Measurements from ENCODE around the gene PLA2R1.

DNA sequence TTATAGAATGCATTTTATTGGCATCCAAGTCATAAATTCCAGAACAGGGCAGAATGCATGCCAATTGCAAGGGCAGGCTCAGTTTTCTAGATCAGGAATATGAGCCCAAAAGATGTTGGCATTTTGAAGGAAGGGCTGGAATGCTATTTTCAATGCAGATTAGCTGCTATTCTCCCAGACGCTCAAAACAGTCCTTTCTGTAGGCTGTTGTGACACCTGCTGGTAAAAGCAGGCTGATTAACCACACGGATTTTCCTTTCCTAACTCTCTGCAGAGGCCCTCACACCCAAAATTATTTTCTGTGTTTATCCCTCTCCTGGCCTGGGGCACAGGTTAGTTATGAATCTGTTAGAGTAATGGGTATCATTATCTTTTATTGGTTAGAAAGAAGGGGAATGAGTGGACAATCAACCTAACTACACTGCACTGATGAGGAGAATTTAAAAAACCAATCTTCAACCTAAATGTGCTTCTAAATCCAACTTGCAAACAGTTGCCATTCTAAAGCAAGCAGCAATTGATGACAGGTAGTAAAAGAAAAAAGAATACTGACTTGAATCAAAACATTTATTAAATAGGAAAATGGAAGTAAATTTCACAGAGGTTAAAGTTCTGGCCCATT lies 94.0 kb downstream of the PLA2R1 start:
- TF ChIP-seq, protein P1, sequence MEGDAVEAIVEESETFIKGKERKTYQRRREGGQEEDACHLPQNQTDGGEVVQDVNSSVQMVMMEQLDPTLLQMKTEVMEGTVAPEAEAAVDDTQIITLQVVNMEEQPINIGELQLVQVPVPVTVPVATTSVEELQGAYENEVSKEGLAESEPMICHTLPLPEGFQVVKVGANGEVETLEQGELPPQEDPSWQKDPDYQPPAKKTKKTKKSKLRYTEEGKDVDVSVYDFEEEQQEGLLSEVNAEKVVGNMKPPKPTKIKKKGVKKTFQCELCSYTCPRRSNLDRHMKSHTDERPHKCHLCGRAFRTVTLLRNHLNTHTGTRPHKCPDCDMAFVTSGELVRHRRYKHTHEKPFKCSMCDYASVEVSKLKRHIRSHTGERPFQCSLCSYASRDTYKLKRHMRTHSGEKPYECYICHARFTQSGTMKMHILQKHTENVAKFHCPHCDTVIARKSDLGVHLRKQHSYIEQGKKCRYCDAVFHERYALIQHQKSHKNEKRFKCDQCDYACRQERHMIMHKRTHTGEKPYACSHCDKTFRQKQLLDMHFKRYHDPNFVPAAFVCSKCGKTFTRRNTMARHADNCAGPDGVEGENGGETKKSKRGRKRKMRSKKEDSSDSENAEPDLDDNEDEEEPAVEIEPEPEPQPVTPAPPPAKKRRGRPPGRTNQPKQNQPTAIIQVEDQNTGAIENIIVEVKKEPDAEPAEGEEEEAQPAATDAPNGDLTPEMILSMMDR (IDR thresholded peaks at IDR 0.05; ENCODE audit: low read depth, low read length): peak; percentile 88
- no peak for TF ChIP-seq EZH2phosphoT487 (IDR thresholded peaks at IDR 0.05; ENCODE audit: low read depth)

Data from OCI-LY3 (cell line).